Measurements from ENCODE around the gene GLRX. TPM values are rescaled to one million over a fixed set of nuclear protein-coding genes. Genes with fewer than 3 reads are reported as not detected.

GLRX gene
- total and polyA plus RNA-seq, 2 of the 13 experiments (the other 11 are each of a cell fraction or from before 2014, with no cell fraction given) = 63.8 to 499 TPM

DNA sequence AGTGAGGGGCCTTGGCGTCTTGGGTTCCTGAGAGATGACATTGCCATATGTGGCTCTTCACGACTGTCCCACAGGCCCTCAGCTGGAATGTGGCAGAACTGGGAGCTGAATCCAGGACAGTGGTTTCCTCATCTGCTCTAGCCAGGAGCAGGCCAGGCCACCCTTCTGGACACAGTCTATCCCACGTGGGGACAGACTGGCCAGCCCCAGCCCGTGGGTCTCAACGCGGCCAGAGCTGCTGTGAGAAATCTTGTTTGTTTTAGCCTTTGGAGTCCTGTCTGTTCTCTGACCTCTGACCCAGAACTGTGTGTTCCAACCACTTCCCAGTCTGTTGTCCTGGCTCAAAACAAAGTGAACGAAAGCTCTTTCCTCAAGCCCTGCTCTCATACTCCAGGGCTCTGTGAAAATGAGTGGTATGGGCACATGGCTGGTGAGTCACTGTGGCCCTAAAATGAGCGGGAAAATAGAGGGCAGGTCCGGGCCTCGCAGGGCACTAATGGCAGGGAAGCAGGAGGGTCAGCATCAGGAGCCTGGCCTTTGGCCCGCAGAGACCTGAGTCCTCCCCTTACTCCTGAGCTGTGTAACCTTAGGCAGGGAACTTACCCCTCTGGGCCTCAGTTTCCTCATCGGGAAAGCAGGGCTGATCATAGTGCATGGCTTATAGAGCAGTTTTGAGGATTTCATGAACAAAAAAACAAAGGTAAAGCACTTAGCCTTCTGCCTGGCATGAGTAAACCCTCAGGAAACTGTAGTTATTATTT, 34.8 kb upstream of the GLRX start (continued):
- peak; percentile 60 for TF ChIP-seq BHLHE40 (IDR thresholded peaks at IDR 0.05; ENCODE audit: low read length)
- TF ChIP-seq ZNF407 (CRISPR knock-in tag; IDR thresholded peaks at IDR 0.05; ENCODE audit: not compliant biosample characterization) = no peak
- TF ChIP-seq, protein P1, sequence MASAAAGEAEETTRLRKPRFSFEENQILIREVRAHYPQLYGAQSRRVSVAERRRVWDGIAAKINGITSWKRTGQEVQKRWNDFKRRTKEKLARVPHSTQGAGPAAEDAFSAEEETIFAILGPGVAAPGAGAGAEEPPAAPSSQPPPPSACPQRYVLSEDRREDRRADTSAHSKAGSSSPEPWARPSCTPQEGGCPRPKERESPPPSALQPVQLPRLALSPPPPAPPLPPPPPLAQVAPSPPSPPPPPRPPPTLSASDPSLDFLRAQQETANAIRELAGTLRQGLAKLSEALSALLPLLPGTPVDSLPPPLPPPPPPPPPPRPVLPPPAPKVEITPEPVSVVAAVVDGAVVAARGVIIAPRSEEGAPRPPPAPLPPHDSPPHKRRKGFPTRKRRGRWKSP (CRISPR knock-in tag; IDR thresholded peaks at IDR 0.05) = peak; percentile 81; the same call in 1 of the 2 replicates
- TF ChIP-seq PRMT3 (CRISPR knock-in tag; IDR thresholded peaks at IDR 0.05; ENCODE audit: borderline replicate concordance, low read depth) = 0 out of 2 replicates have a peak, but pooled peaks have one; percentile 64
- TF ChIP-seq ZNF138 (CRISPR knock-in tag; IDR thresholded peaks at IDR 0.05; ENCODE audit: low read depth) = 0 out of 2 replicates have a peak, but pooled peaks have one; percentile 28
- TF ChIP-seq ZNF292 (CRISPR knock-in tag; IDR thresholded peaks at IDR 0.05; ENCODE audit: borderline replicate concordance, low read depth) = peak; percentile 88; the same call in 1 of the 2 replicates
- TF ChIP-seq FOXJ3 (CRISPR knock-in tag; IDR thresholded peaks at IDR 0.05; ENCODE audit: borderline replicate concordance) = peak; percentile 50; the same call in 1 of the 2 replicates
- TF ChIP-seq ZNF75D (CRISPR knock-in tag; IDR thresholded peaks at IDR 0.05; ENCODE audit: borderline replicate concordance) = no peak
- TF ChIP-seq, protein P2, sequence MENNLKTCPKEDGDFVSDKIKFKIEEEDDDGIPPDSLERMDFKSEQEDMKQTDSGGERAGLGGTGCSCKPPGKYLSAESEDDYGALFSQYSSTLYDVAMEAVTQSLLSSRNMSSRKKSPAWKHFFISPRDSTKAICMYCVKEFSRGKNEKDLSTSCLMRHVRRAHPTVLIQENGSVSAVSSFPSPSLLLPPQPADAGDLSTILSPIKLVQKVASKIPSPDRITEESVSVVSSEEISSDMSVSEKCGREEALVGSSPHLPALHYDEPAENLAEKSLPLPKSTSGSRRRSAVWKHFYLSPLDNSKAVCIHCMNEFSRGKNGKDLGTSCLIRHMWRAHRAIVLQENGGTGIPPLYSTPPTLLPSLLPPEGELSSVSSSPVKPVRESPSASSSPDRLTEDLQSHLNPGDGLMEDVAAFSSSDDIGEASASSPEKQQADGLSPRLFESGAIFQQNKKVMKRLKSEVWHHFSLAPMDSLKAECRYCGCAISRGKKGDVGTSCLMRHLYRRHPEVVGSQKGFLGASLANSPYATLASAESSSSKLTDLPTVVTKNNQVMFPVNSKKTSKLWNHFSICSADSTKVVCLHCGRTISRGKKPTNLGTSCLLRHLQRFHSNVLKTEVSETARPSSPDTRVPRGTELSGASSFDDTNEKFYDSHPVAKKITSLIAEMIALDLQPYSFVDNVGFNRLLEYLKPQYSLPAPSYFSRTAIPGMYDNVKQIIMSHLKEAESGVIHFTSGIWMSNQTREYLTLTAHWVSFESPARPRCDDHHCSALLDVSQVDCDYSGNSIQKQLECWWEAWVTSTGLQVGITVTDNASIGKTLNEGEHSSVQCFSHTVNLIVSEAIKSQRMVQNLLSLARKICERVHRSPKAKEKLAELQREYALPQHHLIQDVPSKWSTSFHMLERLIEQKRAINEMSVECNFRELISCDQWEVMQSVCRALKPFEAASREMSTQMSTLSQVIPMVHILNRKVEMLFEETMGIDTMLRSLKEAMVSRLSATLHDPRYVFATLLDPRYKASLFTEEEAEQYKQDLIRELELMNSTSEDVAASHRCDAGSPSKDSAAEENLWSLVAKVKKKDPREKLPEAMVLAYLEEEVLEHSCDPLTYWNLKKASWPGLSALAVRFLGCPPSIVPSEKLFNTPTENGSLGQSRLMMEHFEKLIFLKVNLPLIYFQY (CRISPR knock-in tag; IDR thresholded peaks at IDR 0.05; ENCODE audit: borderline replicate concordance) = peak; percentile 66; the same call in 1 of the 2 replicates
- TF ChIP-seq RXRB (CRISPR knock-in tag; IDR thresholded peaks at IDR 0.05; ENCODE audit: borderline replicate concordance) = peak; percentile 93; the same call in 1 of the 2 replicates
- TF ChIP-seq KLF6 (CRISPR knock-in tag; IDR thresholded peaks at IDR 0.05) = peak; percentile 91; the same call in 1 of the 2 replicates
- peak; percentile 62 for TF ChIP-seq MIER3 (CRISPR knock-in tag; IDR thresholded peaks at IDR 0.05; ENCODE audit: borderline replicate concordance)
- TF ChIP-seq WIZ (CRISPR knock-in tag; IDR thresholded peaks at IDR 0.05) = no peak
- peak; percentile 79; the same call in 1 of the 2 replicates for TF ChIP-seq ZNF564 (CRISPR knock-in tag; IDR thresholded peaks at IDR 0.05)
- 0 out of 2 replicates have a peak, but pooled peaks have one; percentile 43 for TF ChIP-seq AKAP8 (CRISPR knock-in tag; IDR thresholded peaks at IDR 0.05)

All from HepG2 (cell line).